T-helper 1 cell (primary cell): Measurements from ENCODE around the gene PUS10.
"Not testable (repeated sequence)": the region's sequence is repeated elsewhere in the genome, so short reads cannot be mapped to it uniquely, and the experiment has no call there.

Source experiments
- DNase-seq, 5 donors: peaks; one replicate each; pipeline ENCODE4 v3.0.0-alpha.2; 2012 to 2020
- total RNA-seq, 4 donors: gene quantifications; one replicate each; lab custom pipeline; 2026; lab: John Stamatoyannopoulos, UW

PUS10 gene, protein sequence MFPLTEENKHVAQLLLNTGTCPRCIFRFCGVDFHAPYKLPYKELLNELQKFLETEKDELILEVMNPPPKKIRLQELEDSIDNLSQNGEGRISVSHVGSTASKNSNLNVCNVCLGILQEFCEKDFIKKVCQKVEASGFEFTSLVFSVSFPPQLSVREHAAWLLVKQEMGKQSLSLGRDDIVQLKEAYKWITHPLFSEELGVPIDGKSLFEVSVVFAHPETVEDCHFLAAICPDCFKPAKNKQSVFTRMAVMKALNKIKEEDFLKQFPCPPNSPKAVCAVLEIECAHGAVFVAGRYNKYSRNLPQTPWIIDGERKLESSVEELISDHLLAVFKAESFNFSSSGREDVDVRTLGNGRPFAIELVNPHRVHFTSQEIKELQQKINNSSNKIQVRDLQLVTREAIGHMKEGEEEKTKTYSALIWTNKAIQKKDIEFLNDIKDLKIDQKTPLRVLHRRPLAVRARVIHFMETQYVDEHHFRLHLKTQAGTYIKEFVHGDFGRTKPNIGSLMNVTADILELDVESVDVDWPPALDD
- total RNA-seq: 4.6 to 8.5 (median 8.0) reads per million in 4 donors

DNA sequence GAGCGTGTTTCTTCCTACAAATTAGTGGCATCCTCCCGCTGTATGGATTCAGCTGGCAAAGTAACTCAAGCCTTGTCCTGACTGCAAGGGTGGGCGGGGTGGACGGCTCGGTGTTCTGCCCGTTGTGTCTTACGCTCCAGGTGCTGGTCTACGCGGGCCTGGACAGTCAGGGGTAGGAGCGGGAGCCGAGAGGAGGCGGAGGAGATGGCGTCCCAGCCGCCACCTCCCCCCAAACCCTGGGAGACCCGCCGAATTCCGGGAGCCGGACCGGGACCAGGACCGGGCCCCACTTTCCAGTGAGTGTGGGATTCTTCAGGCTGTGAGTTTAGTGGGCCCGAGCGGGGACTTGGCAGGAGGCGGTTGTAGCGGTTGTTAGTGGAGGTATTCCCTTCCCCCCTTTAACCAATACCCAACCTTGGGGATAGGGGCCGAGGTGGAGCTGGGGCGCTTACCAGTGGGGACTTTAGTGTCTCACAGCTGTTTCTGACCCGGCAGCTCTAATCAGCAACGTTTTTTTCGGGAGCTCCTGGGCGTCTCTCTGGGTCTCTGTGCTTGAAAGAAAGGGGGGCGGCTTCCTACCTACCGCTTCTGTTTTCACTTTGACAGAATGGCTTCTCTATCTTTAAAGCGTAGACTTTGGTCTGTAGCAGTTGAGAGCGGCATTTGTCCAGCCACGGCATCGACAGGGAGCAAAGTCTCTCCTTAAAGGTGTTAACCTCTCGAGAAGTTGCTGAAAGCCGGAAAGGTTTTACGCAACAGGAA, at the start of gene PUS10, which contains the start of gene PEX13:
PUS10 (minus strand) TSS at position 700 of the 762 bp plus-strand sequence. CDS start 6,365 bp downstream, outside the sequence.
PEX13 (plus strand) TSS at position 165 of the 762 bp plus-strand sequence; CDS start at position 205, 40 bp downstream.
- peak; percentile 22 to 78 (median 45) for DNase-seq

DNA sequence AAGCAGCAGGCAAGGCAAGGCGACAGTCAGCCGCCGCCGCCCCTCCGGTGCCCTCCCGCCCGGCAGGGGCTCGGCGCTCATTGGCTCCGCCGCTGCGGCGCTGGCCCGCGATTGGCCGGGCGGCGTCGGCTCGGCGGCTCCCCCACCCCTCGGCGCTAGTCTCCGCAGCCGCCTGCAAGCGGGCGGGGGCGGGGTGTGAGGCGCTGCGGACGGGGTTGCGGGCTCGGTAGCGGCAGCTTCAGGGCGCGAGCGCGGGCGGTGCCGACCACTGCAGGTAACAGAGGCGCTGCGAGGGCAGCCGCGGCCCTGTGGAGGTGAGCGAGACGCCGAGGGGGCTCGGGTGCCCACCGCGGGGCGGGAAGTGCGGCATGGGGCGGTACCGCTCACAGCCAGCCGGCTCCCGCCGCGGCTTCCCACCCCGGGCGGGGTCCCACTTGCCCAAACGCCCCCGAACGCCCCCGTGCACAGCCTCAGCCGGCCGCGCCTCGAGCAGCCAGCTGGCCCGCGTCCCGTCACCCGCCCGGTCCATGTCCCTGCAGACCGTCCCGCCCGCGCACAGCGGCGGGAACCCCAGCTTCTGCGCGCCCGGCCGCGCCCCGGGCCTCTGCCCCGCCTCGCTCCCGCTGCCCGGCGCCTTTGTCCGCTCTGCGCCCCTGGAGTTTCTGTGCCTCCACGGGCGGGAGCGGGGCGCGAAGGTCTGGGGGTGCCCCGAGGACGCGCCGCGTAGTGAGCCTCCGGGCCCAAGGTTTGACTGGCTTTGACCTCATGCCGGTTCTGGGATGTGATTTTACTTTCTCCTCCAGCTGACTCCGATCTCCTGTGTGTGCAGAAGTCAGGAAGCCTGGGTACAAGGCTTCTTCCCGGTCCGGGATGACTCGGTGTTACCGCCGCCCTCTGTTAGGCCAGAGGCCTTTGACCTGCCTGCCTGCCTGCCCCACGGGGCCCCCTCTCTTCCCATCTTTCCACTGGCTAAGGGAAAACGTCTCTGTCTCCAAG, 48.0 kb upstream of the PUS10 start, which contains the start of gene SANBR:
SANBR (plus strand) TSS at position 158 of the 996 bp plus-strand sequence. CDS start 4,480 bp downstream, outside the sequence.
- DNase-seq: peak; percentile 74 to 88 (median 75)

GRCh38 chr2:61059382-61059781, 41.3 kb upstream of the PUS10 start:
- no peak for DNase-seq

- no peak for DNase-seq
Observed at GRCh38 chr2:61057562-61057961, 39.5 kb upstream of the PUS10 start.

DNA sequence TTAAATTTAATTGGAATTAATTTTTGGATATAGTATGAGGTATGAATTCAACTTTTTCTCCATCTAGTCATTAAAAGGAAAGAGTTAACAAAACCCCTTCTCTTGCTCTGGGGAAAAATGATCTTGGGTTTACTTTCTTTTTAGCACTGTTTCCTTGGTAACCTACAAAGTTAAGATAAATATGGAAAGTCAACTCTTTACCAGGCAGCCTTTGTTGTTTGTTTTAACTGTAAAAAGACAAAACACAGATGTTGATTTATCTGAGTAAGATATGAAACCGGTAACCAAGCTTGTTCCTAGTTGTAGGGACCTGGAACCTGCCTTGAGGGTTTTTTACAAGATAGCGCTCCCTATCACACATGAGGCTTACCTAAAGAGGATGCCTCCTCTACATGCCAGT, 37.5 kb upstream of the PUS10 start:
- DNase-seq: no peak

- DNase-seq: no peak
Observed at GRCh38 chr2:61045999-61046398, 27.9 kb upstream of the PUS10 start.

GRCh38 chr2:61045226-61045625, 27.2 kb upstream of the PUS10 start:
- DNase-seq: no peak

DNA sequence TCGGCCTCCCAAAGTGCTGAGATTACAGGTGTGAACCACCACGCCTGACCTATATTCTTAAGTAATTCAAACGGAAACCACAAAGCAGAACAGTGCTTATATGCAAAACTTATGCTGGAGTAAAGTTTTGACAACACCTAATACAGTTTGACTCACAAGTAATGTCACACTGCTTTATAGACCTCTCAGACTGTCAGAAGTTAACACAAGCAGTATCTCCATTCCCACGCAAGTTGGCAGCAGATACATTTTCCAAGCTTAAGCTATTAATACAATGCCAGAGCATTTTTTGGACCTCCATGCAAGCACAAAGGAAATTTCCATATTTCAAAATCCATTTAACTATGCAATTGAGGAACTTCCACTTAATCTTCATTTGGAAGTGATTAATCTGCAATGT, 26.6 kb upstream of the PUS10 start:
- no peak for DNase-seq

DNA sequence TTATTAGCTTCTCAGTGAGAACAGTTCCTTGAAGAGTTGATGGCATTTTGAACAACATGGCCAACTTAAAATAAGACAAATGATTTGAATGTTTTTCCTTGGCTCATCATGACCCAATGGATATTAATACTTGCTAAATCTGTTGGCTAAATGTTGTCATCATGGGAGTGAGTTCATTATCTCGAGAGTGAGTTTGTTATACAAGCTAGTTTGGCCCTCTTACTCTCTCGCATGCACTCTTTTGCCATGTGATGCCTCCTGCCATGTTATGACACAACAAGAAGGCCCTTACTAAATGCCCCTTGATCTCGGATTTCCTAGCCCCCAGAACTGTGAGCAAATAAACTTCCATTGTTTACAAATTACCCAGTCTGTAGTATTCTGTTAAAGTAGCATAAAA, 24.8 kb upstream of the PUS10 start:
- no peak for DNase-seq

GRCh38 chr2:61036643-61037042, 18.6 kb upstream of the PUS10 start:
- DNase-seq: not testable (repeated sequence)

GRCh38 chr2:61034592-61034991, 16.5 kb upstream of the PUS10 start:
- DNase-seq: not testable (repeated sequence)

GRCh38 chr2:61029533-61029932, 11.5 kb upstream of the PUS10 start:
- DNase-seq: no peak

DNA sequence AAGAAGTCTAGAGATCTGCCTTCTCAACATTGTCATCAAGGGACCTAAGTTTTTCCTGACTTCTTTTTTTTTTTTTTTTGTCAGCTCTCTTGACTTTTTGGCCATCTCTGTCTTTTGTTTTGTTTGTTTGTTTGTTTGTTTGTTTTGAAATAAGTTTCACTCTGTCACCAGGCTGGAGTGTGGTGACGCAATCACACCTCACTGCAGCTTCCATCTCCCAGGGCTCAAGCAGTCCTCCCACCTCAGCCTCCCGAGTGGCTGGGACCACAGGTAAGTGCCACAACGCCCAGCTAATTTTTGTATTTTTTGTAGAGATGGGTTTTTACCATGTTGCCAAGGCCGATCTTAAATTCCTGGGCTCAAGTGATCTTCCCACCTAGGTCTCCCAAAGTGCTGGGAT, 5.6 kb upstream of the PUS10 start:
- DNase-seq: no peak

DNA sequence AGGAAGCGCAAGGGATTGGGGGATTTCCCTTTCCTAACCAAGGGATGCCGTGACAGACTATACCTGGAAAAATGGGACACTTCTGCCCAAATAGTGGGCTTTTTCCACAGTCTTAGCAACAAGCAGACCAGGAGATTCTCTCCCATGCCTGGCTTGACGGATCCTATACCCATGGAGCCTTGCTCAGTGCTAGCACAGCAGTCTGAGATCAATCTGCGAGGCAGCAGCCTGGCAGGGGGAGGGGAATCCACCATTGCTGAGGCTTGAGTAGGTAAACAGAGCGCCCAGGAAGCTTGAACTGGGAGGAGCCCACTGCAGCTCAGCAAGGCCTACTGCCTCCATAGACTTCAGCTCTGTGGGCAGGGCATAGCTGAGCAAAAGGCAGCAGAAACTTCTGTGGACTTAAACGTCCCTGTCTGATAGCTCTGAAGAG, 3.2 kb upstream of the PUS10 start:
- no peak for DNase-seq

DNA sequence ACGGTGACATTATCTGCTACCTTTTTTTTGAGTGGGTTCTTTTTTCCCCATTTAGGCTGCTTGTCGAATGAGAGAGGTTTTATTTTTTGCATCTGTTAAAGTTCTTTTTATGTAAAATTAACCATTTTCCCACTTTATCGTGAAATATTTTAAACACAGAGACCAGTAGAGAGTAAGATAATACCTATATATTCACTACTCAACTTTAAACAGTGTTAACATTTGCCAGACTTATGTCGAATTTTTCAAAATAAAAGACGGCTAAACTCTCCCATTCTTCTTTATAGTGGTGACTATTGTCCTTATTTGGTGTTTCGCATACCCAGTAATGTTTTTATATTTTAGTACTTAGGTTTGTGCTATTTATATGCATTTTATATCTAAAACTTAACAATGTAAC, 743 bp upstream of the PUS10 start:
- no peak for DNase-seq

DNA sequence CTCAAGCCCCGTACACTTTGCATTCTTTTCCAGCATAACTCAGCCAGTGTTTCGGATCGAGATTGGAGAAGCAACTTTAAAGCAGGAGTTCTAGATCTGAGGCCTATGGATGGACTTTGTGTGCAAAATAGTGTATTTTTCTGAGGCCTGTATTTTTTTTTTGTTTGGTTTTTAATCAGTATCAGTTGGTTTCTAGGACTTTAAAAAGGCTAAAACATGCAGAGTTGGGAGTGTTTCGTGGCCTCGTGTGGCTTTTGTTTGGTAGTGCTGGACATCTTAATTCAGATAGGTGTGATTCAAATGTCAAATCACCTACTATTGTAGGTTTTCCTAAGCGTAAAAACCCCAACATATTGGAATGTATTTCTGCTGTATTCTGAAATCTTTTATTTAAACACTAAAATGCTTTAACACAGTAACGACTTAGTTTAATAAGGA, 282 bp upstream of the PUS10 start:
- no peak for DNase-seq

GRCh38 chr2:61017003-61017555, 976 bp downstream of the PUS10 start:
- DNase-seq: peak; percentile 36 to 80 (median 50)

DNA sequence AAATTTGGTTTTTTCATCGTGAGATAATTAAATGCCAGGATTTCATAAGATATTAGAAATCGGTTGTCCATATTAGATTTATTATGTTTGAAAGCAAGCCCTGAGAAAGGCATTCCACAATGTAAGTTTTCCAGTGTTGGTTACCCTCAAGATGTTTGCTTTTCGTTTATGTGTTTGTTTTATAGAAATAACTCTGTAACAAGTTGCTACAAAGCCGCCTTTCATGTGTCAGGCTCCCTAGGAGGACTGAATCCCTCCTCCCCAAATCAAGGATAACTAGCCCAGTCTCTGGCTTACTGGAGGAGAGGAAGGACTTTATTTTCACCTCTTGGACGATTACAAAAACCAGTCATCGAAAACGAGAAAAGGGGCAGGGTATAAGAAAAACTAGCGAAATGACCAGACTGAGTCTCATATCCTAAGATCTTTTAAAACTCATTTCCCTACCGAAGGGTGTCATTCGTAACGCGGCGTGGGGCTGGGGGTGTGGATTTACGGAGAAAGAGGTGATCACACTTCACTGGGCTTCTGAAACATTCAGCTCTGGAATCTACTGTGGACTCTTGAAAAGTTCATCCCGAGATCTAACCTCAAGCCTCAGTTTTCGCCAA, 1.6 kb downstream of the PUS10 start:
- peak in 1 of 5 donors; percentile 23 for DNase-seq

GRCh38 chr2:61015976-61016375, 2.1 kb downstream of the PUS10 start:
- no peak for DNase-seq

- no peak for DNase-seq
Observed at GRCh38 chr2:61014763-61015162, 3.3 kb downstream of the PUS10 start.

- no peak for DNase-seq
Observed at GRCh38 chr2:61013382-61013781, 4.7 kb downstream of the PUS10 start.
